ENCODE results near the gene IL1F10. TPM values are rescaled to one million over a fixed set of nuclear protein-coding genes. Genes with fewer than 3 reads are reported as not detected.
A peak's percentile ranks its signal among the peaks of the same experiment; 100 is the strongest.

IL1F10 gene
- total RNA-seq, 2 experiments from 2014 or later: not detected

DNA sequence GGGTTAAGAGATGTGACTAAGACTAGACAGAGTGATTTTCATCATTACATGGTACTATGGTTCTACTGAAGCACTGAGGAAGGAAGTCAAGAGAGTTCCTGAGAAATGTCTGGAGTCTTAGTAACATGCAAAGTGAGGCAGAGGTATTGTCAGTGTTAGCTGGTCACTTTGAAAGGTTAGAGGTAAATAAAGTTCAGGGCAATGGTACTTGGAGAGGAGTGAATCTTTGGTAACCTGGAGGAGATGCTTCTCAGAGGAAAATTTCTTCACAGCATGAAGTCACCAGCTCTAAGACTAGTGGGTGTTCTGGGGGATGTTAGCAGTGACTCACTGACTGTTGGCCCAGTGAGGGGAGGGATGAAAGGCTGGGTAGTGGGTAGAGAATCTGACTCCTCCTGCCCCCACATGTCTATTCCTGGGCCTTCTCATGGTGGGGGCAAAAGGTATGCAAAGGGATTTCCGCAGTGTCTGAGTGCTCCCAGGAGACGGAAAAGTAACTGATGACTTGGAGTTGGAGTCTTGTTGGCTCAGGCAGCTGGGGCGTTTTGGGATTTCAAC is 36.4 kb downstream of the IL1F10 start:
- ATAC-seq (peak; percentile 82), DNase-seq (peak; percentile 71)
- ChIA-PET POLR2A (interaction anchor here (1.0 to 1.9 kb wide), 6 partner anchors 11 to 70 kb away, joined by 3 to 12 read pairs (median 4); partner anchors contain the start of gene PSD4), CTCF (interaction anchor here (1.5 to 3.7 kb wide), 3 partner anchors 24 to 95 kb away, joined by 3 to 37 read pairs (median 7); no protein-coding TSS in a partner anchor)
- H3K27me3 Mint-ChIP-seq: no peaks in the 10 kb centered on the region
- TF ChIP-seq, protein P1, sequence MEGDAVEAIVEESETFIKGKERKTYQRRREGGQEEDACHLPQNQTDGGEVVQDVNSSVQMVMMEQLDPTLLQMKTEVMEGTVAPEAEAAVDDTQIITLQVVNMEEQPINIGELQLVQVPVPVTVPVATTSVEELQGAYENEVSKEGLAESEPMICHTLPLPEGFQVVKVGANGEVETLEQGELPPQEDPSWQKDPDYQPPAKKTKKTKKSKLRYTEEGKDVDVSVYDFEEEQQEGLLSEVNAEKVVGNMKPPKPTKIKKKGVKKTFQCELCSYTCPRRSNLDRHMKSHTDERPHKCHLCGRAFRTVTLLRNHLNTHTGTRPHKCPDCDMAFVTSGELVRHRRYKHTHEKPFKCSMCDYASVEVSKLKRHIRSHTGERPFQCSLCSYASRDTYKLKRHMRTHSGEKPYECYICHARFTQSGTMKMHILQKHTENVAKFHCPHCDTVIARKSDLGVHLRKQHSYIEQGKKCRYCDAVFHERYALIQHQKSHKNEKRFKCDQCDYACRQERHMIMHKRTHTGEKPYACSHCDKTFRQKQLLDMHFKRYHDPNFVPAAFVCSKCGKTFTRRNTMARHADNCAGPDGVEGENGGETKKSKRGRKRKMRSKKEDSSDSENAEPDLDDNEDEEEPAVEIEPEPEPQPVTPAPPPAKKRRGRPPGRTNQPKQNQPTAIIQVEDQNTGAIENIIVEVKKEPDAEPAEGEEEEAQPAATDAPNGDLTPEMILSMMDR (IDR thresholded peaks at IDR 0.05): no peak
- peaks cover 19% of the 10 kb centered on the region for H3K9me3 Mint-ChIP-seq
- peak overlapping the region; percentile 7 for H3K4me3 Mint-ChIP-seq
- peaks cover 9% of the 10 kb centered on the region for H3K36me3 Mint-ChIP-seq (ENCODE audit: low read depth)
- peak overlapping the region; percentile 87 for H3K27ac Mint-ChIP-seq
- H3K4me1 Mint-ChIP-seq (ENCODE audit: low read depth): peaks cover 38% of the 10 kb centered on the region
- intact Hi-C loops (cut with micrococcal nuclease): no loop called here

DNA sequence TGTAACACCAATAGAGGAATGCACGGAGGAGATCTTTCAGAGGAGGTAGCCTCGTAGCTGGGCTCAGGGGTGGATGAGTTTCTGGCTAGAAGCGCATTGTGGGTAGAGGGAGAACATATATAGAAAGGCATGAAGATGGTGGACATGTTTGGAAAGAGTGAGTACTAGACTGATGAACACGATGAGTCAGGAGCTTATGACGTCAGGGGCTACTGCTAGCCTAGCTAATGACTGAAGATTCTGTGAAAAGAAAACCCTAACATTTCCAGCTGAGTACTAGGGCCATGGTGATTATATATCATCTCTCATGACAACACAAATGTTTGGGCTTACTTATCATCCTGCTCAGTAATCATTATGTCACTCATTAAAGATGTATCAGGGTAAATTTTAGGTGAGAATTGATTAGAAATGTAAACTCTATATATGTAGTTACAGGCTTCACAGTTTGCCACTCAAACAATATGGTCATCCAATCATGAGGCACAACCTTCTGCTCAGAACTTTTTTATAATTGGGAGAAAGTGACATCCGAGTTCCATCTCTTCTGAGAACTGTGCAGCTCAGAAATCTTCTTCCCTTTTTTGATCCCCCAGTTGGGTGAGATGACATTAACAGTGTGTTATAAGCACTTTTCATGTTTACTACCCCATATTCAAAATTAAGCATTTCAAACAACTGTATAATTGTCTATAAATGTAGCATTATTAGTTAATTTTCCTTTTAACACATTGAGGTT is 37.4 kb downstream of the IL1F10 start:
- TF ChIP-seq, protein P1 (IDR thresholded peaks at IDR 0.05): no peak
- peaks cover 38% of the 10 kb centered on the region for H3K4me1 Mint-ChIP-seq (ENCODE audit: low read depth)
- DNase-seq (peak; percentile 87), ATAC-seq (peak; percentile 65)
- ChIA-PET CTCF (interaction anchor here (1.9 to 3.7 kb wide), 2 partner anchors 25 to 31 kb away, joined by 7 to 37 read pairs; no protein-coding TSS in a partner anchor), POLR2A (interaction anchor here (1.1 to 1.9 kb wide), 5 partner anchors 11 to 69 kb away, joined by 3 to 12 read pairs (median 3); partner anchors contain the start of gene PSD4)
- no peak overlapping the region for H3K4me3 Mint-ChIP-seq
- peaks cover 9% of the 10 kb centered on the region for H3K36me3 Mint-ChIP-seq (ENCODE audit: low read depth)
- intact Hi-C loops (cut with micrococcal nuclease): no loop called here
- H3K27me3 Mint-ChIP-seq: no peaks in the 10 kb centered on the region
- peaks cover 19% of the 10 kb centered on the region for H3K9me3 Mint-ChIP-seq
- H3K27ac Mint-ChIP-seq: peak overlapping the region; percentile 87

DNA sequence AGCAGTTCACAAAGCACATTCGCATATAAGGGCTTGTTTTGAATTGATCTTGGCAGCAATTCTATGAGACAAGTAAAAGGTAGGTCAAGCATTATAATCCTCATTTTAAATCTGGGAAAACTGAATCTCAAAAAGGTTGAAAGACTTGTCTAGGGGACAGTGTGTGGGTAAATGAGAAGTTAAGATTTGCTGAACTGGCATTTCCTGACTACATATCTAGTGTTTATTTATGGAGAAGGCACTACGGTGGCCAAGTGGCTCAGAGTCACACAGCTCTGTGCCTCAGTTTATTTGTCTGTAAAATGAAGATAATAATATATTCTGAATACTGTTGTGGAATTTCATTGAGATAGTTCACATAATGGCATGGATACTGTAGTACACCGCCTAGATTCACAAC is 43.4 kb downstream of the IL1F10 start:
- no peak for DNase-seq
- Mint-ChIP-seq H3K9me3 (no peaks in the 10 kb centered on the region), H3K4me3 (no peak overlapping the region), H3K36me3 (ENCODE audit: low read depth) (no peaks in the 10 kb centered on the region), H3K4me1 (ENCODE audit: low read depth) (no peaks in the 10 kb centered on the region), H3K27ac (no peak overlapping the region), H3K27me3 (no peaks in the 10 kb centered on the region)
- CTCF ChIA-PET: interaction anchor here (1.2 kb wide), 1 partner anchor 26 kb away, joined by 3 read pairs; no protein-coding TSS in a partner anchor
- ATAC-seq: no peak
- POLR2A ChIA-PET: no interaction called here
- intact Hi-C loops (cut with micrococcal nuclease): no loop called here
- TF ChIP-seq, protein P1 (IDR thresholded peaks at IDR 0.05): no peak

DNA sequence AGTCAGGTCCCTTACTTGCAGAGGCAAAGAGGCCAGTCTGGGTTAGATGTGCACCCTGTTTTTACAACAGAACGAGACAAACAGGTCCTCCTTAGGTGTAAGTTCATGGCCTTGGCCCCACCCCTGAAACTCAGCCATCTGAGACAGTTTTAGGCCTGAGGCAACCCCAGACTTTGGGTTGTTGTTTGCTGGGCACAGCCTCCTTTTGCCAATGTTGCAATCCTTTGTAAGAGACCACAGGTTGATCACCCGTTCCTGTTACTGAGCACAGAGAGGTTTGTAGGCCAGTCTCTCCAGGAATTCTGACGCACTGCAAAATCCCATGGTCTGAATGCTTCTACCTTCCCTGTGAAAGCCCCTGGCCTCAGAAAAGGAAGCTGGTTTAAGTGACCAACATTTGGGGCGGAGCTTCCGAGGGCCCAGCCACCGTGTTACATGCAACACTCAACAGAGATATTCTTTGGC is 44.1 kb downstream of the IL1F10 start:
- intact Hi-C loops (cut with micrococcal nuclease): no loop called here
- ATAC-seq (no peak), DNase-seq (no peak)
- H3K4me3 Mint-ChIP-seq: no peak overlapping the region
- H3K27me3 Mint-ChIP-seq: no peaks in the 10 kb centered on the region
- ChIA-PET POLR2A (no interaction called here), CTCF (interaction anchor here (1.2 kb wide), 1 partner anchor 25 kb away, joined by 3 read pairs; no protein-coding TSS in a partner anchor)
- no peaks in the 10 kb centered on the region for H3K36me3 Mint-ChIP-seq (ENCODE audit: low read depth)
- H3K27ac Mint-ChIP-seq: no peak overlapping the region
- TF ChIP-seq, protein P1 (IDR thresholded peaks at IDR 0.05): no peak
- H3K4me1 Mint-ChIP-seq (ENCODE audit: low read depth): peaks cover 5% of the 10 kb centered on the region
- no peaks in the 10 kb centered on the region for H3K9me3 Mint-ChIP-seq

DNA sequence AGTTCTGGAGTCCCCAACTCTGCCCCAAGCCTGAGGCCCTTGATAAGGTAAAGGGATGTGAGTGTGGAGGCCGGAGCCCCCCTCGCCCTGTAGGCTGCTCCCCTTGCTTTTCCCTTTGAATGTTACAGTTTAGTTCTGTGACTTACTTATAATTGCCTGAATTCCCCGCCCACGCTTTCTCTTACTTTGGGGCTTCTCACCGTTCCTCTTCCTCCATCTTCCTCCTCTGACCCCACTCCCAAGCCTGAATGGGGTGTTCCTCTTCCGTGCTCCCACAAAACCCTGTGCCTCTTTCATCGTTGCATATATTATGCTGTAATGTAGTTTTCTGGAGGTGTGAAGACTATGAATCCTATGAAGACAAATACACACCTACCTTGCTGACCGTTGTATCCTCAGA is 44.7 kb downstream of the IL1F10 start:
- H3K4me1 Mint-ChIP-seq (ENCODE audit: low read depth): peaks cover 10% of the 10 kb centered on the region
- POLR2A ChIA-PET: no interaction called here
- no peaks in the 10 kb centered on the region for H3K9me3 Mint-ChIP-seq
- H3K4me3 Mint-ChIP-seq: no peak overlapping the region
- CTCF ChIA-PET: interaction anchor here (1.8 to 2.0 kb wide), 2 partner anchors 24 to 26 kb away, joined by 8 to 9 read pairs; no protein-coding TSS in a partner anchor
- H3K27ac Mint-ChIP-seq: no peak overlapping the region
- no peaks in the 10 kb centered on the region for H3K27me3 Mint-ChIP-seq
- intact Hi-C loops (cut with micrococcal nuclease): no loop called here
- no peaks in the 10 kb centered on the region for H3K36me3 Mint-ChIP-seq (ENCODE audit: low read depth)
- DNase-seq: no peak
- no peak for ATAC-seq
- TF ChIP-seq, protein P1 (IDR thresholded peaks at IDR 0.05): no peak

Measured in activated CD8-positive, alpha-beta T cell treated with anti-CD3 and anti-CD28 coated beads for 36 hours (primary cell).